Lower lobe of right lung (tissue), 2 donors: Measurements from ENCODE around the gene DLX2. TPM values are rescaled to one million over a fixed set of nuclear protein-coding genes. Genes with fewer than 3 reads are reported as not detected.

ENCODE experiments used
- ATAC-seq, 2 donors: fragments of 200-7000 bp; cut with Tn5 transposase; one replicate each; pipeline ENCODE4 v1.9.1; 2020 to 2022; ENCODE audit warnings: mild to moderate bottlenecking in 2 of 2, moderate library complexity in 2 of 2
- DNase-seq: peaks from one replicate; pipeline ENCODE4 v3.0.0-alpha.2; 2020
- H3K27ac ChIP-seq: fragments of 200-600 bp; one replicate; pipeline ENCODE4 v1.8.0; 2022
- H3K27me3 ChIP-seq: fragments of 200-600 bp; one replicate; pipeline ENCODE4 v1.8.0; 2022; ENCODE audit warnings: low read depth
- H3K36me3 ChIP-seq: fragments of 200-600 bp; one replicate; pipeline ENCODE4 v1.8.0; 2022; ENCODE audit warnings: mild to moderate bottlenecking
- H3K4me1 ChIP-seq: fragments of 200-600 bp; one replicate; pipeline ENCODE4 v1.8.0; 2022
- H3K4me3 ChIP-seq: fragments of 200-600 bp; one replicate; pipeline ENCODE4 v1.8.0; 2022; ENCODE audit warnings: mild to moderate bottlenecking
- H3K9me3 ChIP-seq: fragments of 200-600 bp; one replicate; pipeline ENCODE4 v1.8.0; 2022
- intact Hi-C: fragments of 100-400 bp; cut with DNase I; formaldehyde crosslinking; loops from one replicate; pipeline ENCODE4 v1.11.0; 2022
- total RNA-seq: library from RNA; stranded (reverse); fragmentation: NEBNext Ultra II Directional; extraction: Animal tissue kit (Norgen Biotek cat#: 25700); gene quantifications from one replicate; pipeline ENCODE4 v1.2.1, GENCODE V29; 2021
- TF ChIP-seq, protein P1 (sequence below): fragments of 200-600 bp; IDR thresholded peaks from one replicate; pipeline ENCODE4 v1.8.0; 2022; ENCODE audit warnings: antibody characterized with exemption, mild to moderate bottlenecking
- donor health status: DM: no; HTN: yes; CAD: no; lungs with severe emphysema.

DLX2 gene
- total RNA-seq, 1 donor from 2014 or later = not detected

DNA sequence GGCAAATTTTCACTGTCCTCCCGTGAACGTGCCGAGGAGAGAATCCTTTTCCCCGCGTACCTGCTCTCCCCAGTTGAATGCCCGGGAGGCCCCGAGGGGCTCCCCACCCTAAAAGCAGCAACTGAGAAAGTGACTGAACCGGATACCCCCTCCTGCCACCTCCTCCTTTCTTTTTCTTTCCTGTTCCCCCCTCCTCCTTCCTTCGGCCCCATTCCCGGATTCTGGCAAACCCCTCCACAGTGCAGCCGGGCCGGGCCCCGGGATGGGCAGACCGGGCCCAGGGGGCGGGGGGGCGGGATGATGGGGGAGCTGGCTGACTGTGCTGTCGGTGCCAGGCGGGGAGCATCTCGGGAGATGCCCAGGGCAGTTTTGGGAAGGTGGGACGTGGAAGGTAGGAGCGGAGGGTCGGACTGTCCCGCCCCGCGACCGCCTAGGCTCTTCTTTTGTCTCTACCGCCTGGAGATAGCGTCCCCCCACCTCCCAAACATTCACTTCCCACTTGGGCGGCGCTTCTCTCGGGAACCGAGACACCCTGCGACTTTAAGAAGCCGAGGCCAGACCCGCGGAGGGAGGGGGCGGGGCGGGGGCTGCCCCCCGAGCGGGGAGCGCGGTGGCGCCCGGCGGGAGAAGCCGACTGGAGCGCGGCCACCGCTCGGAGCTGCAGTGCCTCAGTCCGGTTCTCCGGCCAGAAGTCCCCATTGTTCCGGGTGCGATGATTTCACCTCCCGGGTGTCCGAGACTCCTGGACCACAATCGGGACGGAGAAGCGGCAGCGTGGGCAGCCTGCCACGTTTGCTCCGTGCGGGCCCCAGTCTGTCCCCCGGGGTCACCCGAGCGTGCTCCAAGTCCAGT lies 8.2 kb downstream of the DLX2 start:
- Histone ChIP-seq H3K36me3 (no peaks in the 10 kb centered on the region), H3K9me3 (no peaks in the 10 kb centered on the region), H3K4me1 (peaks cover 44% of the 10 kb centered on the region), H3K27ac (no peak overlapping the region), H3K27me3 (peaks cover 100% of the 10 kb centered on the region), H3K4me3 (peak overlapping the region; percentile 44)
- intact Hi-C loops = no loop called here
- TF ChIP-seq, protein P1, sequence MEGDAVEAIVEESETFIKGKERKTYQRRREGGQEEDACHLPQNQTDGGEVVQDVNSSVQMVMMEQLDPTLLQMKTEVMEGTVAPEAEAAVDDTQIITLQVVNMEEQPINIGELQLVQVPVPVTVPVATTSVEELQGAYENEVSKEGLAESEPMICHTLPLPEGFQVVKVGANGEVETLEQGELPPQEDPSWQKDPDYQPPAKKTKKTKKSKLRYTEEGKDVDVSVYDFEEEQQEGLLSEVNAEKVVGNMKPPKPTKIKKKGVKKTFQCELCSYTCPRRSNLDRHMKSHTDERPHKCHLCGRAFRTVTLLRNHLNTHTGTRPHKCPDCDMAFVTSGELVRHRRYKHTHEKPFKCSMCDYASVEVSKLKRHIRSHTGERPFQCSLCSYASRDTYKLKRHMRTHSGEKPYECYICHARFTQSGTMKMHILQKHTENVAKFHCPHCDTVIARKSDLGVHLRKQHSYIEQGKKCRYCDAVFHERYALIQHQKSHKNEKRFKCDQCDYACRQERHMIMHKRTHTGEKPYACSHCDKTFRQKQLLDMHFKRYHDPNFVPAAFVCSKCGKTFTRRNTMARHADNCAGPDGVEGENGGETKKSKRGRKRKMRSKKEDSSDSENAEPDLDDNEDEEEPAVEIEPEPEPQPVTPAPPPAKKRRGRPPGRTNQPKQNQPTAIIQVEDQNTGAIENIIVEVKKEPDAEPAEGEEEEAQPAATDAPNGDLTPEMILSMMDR = no peak
- DNase-seq (peak; percentile 40), ATAC-seq (peak; percentile 11 to 29)

DNA sequence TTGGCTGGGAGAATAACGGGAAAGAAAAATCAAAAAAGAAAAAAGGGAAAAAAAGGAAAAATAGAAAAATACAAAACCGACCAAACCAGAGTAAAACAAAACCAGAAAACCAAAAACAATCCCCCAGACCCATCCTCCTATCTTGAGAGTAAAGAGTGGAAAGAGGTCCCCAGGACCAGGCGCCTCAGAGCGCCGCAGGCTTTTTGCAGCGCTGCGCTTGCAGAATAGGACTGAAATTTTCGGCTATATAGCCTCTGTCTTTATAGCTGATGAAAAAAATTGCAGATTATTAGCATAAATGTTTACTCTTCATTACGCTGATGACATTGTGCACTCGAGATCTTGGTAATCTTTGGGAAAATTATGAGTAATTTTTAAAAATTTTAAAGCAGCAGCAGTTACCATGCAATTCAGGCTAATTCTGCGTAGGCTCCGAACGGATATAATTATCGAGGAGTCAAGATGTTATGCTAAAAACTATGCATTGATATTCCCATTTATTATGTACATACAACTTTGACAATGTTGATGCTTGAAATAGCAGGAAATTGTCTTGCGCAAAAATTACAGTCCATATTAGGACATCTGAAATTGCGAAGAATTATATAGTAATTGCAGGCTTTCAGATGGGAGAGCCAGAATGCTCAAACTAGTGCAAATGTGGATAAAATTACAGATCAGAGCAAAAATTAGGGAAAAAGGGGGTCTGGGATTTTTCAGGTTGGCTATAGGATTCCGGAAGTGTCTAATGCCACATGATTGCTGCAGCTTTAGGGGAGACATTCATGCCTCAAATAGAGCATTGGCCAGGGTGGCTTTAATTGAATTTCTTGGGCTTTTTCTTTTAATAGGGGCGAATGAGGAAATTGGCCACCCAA lies 9.0 kb downstream of the DLX2 start:
- Histone ChIP-seq H3K4me1 (peaks cover 35% of the 10 kb centered on the region), H3K9me3 (no peaks in the 10 kb centered on the region), H3K36me3 (no peaks in the 10 kb centered on the region), H3K4me3 (no peak overlapping the region), H3K27ac (no peak overlapping the region), H3K27me3 (peaks cover 100% of the 10 kb centered on the region)
- ATAC-seq (no peak), DNase-seq (no peak)
- intact Hi-C loops = no loop called here
- TF ChIP-seq, protein P1 = no peak

DNA sequence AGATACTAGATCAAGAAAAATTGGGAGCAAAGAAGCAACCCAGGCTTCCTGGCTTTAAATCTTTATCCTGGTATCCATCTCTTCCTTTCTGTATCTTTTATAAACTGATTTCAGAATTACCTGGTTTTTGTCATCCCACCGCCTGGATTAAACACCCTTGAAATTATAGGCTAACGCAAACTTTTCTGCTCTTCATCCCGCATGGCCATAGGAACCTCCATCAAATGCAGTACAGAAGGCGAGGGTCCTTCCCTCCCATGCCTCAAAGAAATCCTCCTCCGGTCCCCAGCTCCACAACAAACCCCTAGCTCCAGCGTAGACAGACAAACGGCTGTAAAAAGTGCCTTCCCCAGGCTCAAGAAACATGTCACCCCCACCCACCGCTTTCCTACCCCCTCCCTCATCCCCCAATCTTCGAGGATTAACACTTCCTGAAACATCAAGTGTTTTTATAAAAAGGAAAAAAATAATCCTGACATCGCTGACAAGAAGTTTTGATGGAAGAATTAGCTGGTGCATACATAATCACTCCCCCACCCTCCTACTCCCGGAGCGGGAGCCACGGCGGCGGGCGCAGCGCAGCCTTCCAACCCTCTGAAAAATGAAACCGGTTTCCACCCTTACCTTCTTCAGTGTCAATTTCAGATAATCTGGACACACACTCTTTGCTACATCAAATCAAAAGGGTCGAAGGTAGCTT lies 9.8 kb downstream of the DLX2 start:
- H3K4me1 ChIP-seq = peaks cover 34% of the 10 kb centered on the region

DNA sequence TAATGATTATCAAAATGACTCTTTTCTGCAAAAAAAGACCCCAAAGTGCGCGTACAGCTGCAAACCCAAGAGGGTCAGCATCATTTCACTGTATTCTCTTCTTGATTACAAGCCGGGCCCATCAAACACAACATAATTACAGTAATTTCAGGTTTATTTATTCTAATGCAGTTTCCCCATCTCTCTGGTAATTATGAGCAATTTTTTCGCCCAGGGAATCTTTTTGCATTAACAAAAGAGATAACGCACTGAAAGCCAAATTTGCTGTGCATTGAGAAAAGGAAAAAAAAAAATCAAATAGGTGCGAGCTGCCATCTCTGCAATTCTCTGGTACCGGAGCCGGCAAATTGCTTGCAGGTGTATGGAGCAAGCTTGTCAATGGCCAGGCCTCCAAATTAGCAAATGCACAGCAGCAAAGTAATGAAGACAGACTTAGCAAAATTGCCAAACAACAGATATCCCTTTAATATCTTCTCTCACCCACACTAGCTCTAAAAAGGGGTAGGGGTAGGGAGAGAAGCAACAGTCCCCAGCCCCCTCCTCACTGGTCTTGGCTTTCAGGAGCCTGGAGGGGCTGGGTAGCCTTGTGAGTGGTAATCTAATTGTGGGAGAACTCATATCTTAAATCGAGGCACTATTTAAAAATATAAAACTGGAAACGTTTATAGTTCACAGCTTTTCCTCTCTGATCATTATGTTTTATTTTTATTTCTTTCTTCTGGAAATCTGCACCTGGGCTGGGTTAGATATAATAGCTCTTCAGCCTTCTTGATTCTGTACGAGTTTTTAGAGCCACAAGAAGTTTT lies 10.7 kb downstream of the DLX2 start:
- peaks cover 31% of the 10 kb centered on the region for H3K4me1 ChIP-seq
- H3K4me3 ChIP-seq = no peak overlapping the region
- H3K9me3 ChIP-seq = no peaks in the 10 kb centered on the region
- ATAC-seq (no peak), DNase-seq (no peak)
- H3K27ac ChIP-seq = no peak overlapping the region
- H3K36me3 ChIP-seq = no peaks in the 10 kb centered on the region
- TF ChIP-seq, protein P1 = no peak
- intact Hi-C loops = no loop called here
- peaks cover 100% of the 10 kb centered on the region for H3K27me3 ChIP-seq

More for the DNA sequence above, 9.8 kb downstream of the DLX2 start:
- peaks cover 100% of the 10 kb centered on the region for H3K27me3 ChIP-seq
- no peaks in the 10 kb centered on the region for H3K9me3 ChIP-seq
- TF ChIP-seq, protein P1 = no peak
- H3K4me3 ChIP-seq = no peak overlapping the region
- H3K27ac ChIP-seq = no peak overlapping the region
- intact Hi-C loops = no loop called here
- ATAC-seq = no peak
- no peak for DNase-seq
- H3K36me3 ChIP-seq = no peaks in the 10 kb centered on the region
